Esophagus mucosa (tissue), 1 donor: Measurements from ENCODE around the gene PRR14. TPM values are rescaled to one million over a fixed set of nuclear protein-coding genes. Genes with fewer than 3 reads are reported as not detected.
"Not testable (repeated sequence)": the region's sequence is repeated elsewhere in the genome, so short reads cannot be mapped to it uniquely, and the experiment has no call there.

Source experiments
- ATAC-seq: fragments of 200-7000 bp; cut with Tn5 transposase; one replicate; pipeline ENCODE4 v1.9.1; 2020
- total RNA-seq: library from RNA; stranded (reverse); gene quantifications from one replicate; pipeline ENCODE4 v1.2.4, GENCODE V29; 2023
- donor health status: DM: yes; HTN: yes; CAD: no.

Gene PRR14
- total RNA-seq, 1 donor from 2014 or later: 27.0 TPM

DNA sequence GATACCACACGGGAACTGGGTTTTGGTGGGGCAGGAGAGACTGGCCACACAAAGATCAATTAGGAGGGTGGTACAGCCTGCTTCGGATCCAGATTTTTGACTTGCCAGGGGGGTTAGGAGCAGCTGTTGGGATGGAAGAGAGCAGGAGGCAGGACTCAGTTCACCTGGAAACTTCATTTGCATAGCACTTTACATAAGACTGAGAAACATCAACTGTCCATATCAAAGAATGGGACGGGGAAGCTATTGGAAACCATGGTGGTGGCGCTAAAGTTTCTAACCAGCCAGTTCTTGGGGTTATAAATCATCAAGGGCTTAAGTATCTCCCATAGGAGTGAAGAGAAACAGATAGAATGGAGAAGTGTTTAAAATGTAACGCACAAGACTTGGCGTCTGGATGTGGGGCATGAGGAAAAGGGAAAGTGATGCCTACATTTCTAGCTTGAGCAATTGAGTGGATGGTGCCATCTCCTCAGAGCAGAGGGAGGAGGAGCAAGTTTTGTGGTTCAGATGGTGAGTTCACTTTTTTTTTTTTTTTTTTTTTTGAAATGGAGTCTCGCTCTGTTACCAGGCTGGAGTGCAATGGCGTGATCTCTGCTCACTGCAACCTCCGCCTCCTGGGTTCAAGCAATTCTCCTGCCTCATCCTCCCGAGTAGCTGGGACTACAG is 41.8 kb downstream of the PRR14 start:
- ATAC-seq: no peak

GRCh38 chr16:30694926-30695693 is 44.4 kb downstream of the PRR14 start:
- no peak for ATAC-seq

GRCh38 chr16:30696646-30697045 is 45.9 kb downstream of the PRR14 start:
- not testable (repeated sequence) for ATAC-seq

- ATAC-seq: peak; percentile 94
Observed at GRCh38 chr16:30697264-30698138, 46.7 kb downstream of the PRR14 start.

- peak; percentile 90 for ATAC-seq
Observed at GRCh38 chr16:30698139-30698815, 47.5 kb downstream of the PRR14 start.

DNA sequence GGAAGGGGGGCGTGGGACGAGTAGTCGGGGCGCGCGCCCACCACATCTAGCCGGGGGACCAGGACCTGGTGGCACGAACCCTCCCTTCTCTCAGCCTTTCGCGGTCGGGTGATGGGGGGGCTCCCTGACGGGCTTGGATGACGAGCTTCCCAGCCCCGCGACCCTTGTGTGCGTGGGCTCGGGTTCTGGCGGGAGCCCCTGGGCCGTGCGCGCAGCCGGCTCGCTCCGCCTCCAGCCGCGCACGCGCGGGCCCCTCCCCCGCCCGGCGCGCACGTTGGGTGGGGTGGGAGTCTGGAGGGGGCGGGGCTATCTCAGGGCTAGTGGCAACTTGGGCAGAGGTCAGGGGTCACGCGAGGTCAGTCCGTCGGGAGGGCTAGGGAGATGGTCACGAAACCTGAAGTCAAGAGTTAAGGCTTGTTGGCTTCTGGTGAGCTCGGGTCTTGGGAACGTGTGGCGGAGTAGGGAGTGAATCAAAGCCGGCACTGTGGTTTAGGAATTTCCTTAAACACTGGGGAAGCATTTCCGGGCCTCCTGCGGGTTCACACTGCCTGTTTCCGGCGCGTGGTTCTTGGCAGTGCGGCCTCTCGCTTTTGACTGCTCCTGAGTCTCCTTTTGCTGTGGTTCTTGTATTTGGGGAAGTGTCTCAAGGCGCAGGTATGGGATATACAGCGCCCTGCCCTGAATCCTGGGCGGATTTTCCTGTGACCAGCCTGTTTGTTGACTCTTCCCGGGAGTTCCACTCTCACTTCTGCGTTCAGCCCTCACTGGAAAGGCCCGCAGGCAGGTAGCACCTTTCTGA is 48.3 kb downstream of the PRR14 start, which contains the start of gene SRCAP:
SRCAP (plus strand) TSS at position 356 of the 799 bp plus-strand sequence. CDS start 1,654 bp downstream, outside the sequence.
- peak; percentile 77 for ATAC-seq

DNA sequence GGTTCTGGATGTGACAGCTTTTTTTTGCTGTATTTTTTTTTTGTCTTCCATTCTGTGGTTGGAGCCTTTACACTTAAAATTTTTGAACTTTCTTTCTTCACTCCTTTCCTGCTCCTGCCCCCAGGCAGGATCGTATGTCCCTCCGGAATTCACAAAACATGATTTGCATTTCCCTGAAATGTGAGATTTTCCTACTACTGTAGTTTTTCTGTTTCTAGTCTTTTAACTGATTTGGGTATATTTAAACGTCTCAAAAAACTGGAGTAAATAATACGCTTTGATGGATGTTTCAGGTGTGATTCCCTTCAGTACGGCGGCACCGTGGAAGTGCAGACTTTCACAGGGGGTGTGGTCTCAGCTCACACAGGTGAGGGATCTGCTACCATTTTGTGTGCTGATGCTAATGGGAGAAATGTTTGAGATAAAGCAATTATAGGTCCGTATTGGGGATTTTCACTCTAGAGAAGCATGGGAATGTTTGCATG is 48.9 kb downstream of the PRR14 start:
- no peak for ATAC-seq

GRCh38 chr16:30700491-30700890 is 49.7 kb downstream of the PRR14 start:
- no peak for ATAC-seq

DNA sequence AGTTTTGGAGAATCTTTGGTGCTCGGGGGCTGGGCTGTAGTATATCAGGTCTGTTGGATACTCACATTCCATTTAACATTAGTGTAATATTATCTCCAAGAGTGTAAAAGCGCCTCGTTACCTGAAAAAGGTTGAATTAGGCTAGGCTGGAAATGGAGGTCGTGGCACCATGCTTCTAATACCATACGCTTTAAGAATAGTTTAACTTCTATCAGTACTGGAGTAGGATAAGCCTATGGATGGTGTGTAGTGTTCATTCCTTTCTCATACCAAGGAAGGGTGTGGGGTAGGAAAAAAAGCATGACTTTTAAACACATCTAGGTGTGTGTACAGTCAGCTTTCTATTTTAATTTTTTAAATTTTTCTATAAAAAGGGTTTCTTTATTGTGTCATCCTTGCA is 50.2 kb downstream of the PRR14 start:
- no peak for ATAC-seq

GRCh38 chr16:30703071-30703470 is 52.3 kb downstream of the PRR14 start:
- ATAC-seq: not testable (repeated sequence)

- no peak for ATAC-seq
Observed at GRCh38 chr16:30703971-30704370, 53.2 kb downstream of the PRR14 start.

Other genes with a start within 250 kb of the PRR14 start
- gene ZNF771, start 243.4 kb upstream of the PRR14 start, total RNA-seq: 3.2 TPM
- gene DCTPP1, start 220.9 kb upstream of the PRR14 start, total RNA-seq: 49.0 TPM
- gene SEPHS2, start 205.1 kb upstream of the PRR14 start, total RNA-seq: 21.6 TPM
- 2.0 TPM for gene ITGAL, start 178.2 kb upstream of the PRR14 start, total RNA-seq
- 11.7 TPM for gene ZNF768, start 124.4 kb upstream of the PRR14 start, total RNA-seq
- 4.7 TPM for gene ZNF747, start 116.1 kb upstream of the PRR14 start, total RNA-seq
- 3.0 TPM for gene ZNF764, start 92.6 kb upstream of the PRR14 start, total RNA-seq
- gene ZNF688, start 79.2 kb upstream of the PRR14 start, total RNA-seq: 9.7 TPM
- gene ZNF785, start 65.3 kb upstream of the PRR14 start, total RNA-seq: 8.4 TPM
- 2.8 TPM for gene ZNF689, start 40.6 kb upstream of the PRR14 start, total RNA-seq
- gene FBRS, start 7.5 kb downstream of the PRR14 start, total RNA-seq: 42.4 TPM
- gene SRCAP, start 48.2 kb downstream of the PRR14 start, total RNA-seq: 29.5 TPM
- 16.9 TPM for gene PHKG2, start 97.5 kb downstream of the PRR14 start, total RNA-seq
- gene CFAP119, start 111.1 kb downstream of the PRR14 start, total RNA-seq: 2.2 TPM
- gene RNF40, start 111.4 kb downstream of the PRR14 start, total RNA-seq: 56.8 TPM
- 4.7 TPM for gene ZNF629, start 136.2 kb downstream of the PRR14 start, total RNA-seq
- gene BCL7C, start 243.1 kb downstream of the PRR14 start, total RNA-seq: 30.5 TPM
- 2.3 TPM for gene CTF1, start 245.7 kb downstream of the PRR14 start, total RNA-seq